HG03565 (cell line): Measurements from ENCODE around the gene SEMA4A.
A peak's percentile ranks its signal among the peaks of the same experiment; 100 is the strongest.
"Not testable (repeated sequence)": the region's sequence is repeated elsewhere in the genome, so short reads cannot be mapped to it uniquely, and the experiment has no call there.

Experiments used
- ATAC-seq: cut with Tn5 transposase; IDR thresholded peaks from one replicate; pipeline ENCODE4 v1.9.1; 2021; ENCODE audit warnings: mild to moderate bottlenecking, moderate library complexity; ENCODE audit not compliant: unreplicated experiment

Gene SEMA4A

DNA sequence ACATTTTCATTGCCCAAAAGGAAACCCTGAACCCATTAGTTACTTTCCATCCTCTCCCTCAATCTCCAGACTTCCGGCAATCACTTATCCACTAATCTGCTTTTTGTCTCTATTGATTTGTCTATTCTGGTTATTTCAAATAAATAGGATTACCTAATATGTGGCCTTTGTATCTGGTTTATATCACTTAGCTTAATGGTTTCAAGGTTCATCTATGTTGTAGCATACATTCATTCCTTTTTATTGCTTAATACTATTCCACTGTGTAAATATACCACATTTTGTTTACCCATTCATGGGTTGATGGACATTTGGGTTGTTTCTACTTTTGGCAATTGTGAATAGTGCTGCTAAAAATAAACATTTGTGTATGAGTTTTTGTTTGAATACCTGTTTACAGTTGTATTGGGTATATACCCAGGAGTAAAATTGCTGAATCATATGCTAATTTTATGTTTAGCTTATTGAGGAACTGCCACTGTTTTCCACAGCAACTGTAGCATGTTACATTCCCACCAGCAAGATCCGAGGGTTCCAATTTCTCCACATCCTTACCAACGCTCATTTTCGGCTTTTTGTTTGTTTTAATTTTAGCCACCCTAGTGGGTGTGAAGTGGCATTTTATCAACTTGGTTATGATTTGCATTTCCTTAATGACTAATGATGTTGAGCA is 38.0 kb downstream of the SEMA4A start:
- no peak for ATAC-seq

DNA sequence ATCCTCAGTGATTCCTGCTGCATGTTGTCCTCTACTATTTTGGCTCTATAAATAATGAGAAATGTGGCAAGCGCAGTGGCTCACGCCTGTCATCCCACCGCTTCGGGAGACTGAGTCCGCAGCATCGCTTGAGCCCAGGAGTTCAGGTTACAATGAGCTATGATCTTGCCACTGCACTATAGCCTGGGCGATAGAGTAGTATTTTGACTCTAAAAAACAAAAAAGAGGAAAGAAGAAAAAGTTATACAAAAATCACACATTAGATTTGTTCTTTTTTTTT is 39.8 kb downstream of the SEMA4A start:
- no peak for ATAC-seq

DNA sequence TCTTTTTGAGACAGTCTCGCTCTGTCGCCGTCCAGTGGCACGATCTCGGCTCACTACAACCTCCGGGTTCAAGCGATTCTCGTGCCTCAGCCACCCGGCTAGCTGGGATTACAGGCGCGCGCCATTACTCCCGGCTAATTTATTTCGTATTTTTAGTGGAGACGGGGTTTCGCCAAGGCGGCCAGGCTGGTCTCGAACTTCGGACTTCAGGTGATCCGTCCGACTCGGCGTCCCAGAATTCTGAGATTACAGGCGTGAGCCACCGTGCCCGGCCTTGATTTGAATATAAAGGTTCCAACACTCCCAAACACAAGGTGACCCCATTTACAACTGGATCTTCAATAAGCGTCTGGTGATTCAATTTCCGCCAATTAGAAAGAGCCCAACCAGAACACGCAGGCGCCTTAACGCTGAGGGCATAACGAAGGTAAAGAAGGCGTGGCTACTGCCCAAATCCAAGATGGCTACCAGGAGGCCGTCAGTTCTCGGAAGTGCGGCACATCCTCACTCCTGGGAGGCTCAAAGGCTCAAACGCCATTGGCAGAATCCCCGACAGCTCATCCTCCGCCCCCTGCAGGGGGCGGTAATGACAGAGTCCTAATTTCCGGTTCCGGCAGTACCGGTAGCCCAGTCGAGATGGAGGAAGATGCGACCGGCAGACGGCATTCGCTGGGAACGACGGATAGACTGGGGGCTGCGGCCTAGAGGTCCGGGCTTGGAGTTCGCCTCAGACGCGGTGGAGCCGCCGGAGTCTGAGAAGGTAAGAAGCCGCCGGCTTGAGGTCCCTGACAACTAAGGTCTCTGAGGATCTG is 40.3 kb downstream of the SEMA4A start, which contains the start of gene SLC25A44:
Gene SLC25A44 (plus strand): TSS at position 617 of the 812 bp plus-strand sequence. CDS start 5,744 bp downstream, outside the sequence.
- ATAC-seq: peak; percentile 95

DNA sequence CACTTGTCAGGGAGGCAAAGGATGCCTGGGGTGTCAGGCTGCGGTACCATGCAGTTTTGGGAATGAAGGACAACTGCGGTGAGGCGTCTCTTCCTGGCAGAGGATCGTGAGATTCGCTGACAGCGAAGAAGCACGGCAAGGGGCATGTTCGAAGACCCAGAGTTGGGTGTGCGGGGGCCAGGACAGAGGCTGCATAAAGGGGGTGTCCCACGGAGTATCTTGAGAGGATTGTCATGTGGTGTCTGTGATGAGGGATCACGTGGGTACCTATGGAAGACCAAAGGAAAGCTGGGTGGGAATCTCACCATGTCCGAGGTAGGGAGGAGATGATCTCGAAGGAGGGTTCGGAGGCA is 40.9 kb downstream of the SEMA4A start:
- ATAC-seq: no peak

DNA sequence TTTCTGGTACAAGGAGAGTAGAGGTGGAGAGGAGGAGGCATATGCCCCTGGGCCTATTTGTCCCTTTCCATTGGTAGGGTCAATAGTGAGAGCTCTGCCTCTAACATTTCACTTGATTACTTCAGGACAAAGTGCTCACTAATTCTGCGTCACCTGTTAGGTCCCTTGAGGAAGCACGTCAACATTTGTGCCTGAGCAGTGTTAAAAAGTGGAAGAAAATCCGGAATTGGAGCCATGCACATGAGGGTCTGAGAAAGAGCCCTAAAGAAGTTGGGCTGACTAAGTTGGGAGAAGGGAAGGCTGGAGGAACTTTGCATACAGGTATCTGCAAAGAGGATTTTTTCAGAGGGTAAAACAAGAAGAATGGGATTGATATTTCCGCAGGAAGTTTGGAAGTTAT is 42.5 kb downstream of the SEMA4A start:
- ATAC-seq: no peak

DNA sequence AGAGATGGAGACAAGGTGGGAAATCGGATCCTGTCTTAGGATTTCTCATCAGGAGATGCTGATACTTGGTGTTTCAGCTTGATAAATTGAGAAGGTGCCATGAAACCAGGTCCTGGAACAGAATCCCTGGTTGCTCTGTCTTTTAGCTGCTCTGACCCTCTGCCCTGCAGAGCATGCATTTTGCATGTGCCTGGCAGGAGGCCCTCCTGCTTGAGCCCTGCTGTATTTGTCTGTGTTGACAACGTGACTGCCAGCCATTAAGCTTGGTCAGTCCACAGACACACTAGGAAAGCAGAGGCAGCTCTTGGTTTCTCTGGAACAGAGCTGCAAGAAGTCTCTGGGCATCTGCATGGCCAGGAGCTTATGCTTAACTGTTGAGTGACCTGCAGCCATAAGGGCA is 43.1 kb downstream of the SEMA4A start:
- no peak for ATAC-seq

DNA sequence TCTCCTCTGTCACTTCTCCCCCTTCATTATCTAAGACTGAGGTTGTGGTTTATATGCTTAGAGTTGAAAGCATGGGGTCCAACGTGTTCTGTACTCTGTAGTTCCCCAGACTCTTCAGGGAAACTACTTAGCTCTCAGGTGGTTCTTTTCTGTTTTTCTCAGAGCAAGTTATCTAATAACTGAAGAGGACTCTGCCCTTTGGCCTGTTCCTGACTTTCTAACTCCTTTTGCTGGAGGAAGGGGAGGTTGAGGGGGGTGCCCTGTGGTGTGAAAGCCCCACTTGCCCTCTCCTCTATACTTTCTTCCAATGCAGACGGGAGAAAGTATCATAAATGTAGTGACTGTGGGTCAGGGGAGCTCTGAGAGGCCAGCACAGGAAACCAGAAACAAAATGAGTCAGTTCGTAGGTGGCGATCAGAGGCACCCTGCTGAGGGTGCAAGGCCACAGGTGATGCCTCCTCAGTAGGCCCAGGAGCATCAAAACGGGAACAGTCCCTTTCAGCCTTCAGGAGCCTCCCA is 45.5 kb downstream of the SEMA4A start:
- ATAC-seq: no peak

DNA sequence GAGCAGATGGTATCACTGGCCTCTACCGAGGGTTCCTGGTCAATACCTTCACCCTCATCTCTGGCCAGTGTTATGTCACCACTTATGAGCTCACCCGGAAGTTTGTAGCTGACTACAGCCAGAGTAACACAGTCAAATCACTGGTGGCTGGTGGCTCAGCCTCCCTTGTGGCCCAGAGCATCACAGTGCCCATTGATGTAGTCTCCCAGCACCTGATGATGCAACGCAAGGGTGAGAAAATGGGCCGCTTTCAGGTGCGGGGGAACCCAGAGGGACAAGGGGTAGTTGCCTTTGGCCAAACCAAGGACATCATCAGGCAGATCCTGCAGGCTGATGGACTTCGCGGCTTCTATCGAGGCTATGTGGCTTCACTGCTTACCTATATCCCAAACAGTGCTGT is 46.7 kb downstream of the SEMA4A start:
- no peak for ATAC-seq

DNA sequence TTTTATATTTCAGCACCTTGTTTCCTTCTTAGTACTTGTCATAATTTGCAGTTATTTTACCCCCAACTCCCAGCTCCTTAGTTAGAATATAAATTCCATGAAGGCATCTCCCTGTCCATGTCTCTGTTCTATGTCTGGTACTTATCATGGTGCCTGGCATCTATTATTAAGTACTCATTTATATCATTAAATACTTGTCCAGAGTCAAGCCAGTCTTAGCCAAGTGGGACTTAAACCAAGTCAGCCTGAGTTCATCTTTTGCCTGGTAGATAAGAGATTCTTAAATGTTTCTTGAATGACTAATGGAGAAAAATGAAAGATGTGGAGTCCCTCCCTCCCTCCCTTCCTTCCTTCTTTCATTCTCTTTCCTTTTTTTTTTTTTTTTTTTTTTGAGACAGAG is 49.9 kb downstream of the SEMA4A start:
- ATAC-seq: no peak

DNA sequence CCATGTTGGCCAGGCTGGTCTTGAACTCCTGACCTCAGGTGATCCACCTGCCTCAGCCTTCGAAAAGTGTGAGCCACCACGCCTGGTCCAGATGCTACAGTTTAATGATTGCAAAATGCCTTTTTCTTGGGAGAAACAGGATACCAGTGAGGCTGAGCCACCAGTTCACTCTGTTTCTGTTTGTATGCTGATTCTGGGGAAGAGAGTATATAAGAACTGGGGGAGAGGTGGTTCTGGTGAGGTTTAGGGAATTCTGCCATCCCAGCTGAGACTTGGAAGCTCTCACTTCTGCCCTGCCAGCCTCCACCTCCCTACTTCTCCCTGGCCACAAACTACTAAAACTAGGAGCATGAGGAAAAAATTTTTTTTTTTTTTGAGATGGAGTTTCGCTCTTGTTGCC is 51.3 kb downstream of the SEMA4A start:
- no peak for ATAC-seq

DNA sequence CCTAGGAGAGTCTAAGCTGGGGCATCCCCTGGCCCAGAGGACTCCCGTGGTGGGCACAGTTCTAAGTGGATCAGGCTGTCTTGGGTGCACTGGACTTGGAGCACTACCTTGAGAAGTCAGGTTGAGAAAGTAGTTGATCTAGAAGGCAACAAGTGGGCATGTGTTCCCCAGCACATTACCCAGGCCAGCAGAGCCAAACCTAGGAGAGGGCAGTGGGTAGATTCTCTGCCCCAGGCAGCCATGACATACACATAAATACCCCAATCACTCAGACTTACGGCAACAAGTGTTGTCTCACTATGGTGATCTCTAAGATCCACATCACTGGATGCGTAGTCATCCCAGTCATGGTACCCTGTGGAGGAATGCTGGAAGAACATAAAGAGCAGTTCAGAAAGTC is 57.9 kb downstream of the SEMA4A start:
- no peak for ATAC-seq

DNA sequence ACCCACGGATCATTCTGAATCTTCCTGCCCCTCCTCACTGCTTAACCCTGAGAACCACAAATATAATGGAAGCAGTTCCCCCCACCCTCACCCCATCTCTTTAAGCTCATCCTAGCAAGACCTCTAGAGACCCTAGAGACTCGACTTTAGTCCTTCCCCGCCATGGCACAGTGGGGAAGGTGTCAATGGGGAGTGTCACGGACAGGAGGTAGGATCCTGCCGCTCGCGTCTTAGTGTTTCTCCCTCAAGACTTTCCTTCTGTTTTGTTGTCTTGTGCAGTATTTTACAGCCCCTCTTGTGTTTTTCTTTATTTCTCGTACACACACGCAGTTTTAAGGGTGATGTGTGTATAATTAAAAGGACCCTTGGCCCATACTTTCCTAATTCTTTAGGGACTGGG is 58.7 kb downstream of the SEMA4A start:
- ATAC-seq: no peak

DNA sequence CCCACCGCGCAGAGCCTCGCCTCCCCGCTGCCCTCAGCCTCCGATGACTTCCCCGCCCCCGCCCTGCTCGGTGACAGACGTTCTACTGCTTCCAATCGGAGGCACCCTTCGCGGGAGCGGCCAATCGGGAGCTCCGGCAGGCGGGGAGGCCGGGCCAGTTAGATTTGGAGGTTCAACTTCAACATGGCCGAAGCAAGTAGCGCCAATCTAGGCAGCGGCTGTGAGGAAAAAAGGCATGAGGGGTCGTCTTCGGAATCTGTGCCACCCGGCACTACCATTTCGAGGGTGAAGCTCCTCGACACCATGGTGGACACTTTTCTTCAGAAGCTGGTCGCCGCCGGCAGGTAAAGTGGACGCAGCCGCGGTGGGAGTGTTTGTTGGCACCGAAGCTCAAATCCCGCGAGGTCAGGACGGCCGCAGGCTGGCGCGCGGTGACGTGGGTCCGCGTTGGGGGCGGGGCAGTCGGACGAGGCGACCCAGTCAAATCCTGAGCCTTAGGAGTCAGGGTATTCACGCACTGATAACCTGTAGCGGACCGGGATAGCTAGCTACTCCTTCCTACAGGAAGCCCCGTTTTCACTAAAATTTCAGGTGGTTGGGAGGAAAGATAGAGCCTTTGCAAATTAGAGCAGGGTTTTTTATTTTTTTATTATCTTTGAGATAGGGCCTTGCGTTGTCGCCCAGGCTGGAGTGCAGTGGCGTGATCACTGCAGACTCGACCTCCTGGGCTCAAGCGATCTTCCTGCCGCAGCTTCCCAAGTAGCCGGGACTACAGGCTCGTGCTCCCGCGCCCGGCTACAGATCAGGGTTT is 59.7 kb downstream of the SEMA4A start, which contains the start of gene PMF1:
Gene PMF1 (plus strand): TSS at position 175 of the 811 bp plus-strand sequence. CDS start 9 bp downstream, at position 184.
- peak; percentile 69 for ATAC-seq

DNA sequence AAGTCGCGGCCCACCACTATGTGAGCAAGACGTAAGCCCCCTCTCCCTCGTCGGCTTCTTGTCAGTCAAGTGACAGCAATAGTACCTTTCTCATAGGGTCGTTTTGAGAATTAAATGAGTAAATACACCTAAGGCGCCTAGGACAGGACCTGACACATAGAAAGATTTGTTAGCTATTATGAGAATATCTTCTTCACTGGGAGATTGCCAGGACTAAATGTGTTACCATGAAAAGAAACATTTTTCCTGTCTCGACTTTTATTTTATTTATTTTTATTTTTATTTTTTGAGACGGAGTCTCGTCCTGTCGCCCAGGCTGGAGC is 60.2 kb downstream of the SEMA4A start:
- no peak for ATAC-seq

DNA sequence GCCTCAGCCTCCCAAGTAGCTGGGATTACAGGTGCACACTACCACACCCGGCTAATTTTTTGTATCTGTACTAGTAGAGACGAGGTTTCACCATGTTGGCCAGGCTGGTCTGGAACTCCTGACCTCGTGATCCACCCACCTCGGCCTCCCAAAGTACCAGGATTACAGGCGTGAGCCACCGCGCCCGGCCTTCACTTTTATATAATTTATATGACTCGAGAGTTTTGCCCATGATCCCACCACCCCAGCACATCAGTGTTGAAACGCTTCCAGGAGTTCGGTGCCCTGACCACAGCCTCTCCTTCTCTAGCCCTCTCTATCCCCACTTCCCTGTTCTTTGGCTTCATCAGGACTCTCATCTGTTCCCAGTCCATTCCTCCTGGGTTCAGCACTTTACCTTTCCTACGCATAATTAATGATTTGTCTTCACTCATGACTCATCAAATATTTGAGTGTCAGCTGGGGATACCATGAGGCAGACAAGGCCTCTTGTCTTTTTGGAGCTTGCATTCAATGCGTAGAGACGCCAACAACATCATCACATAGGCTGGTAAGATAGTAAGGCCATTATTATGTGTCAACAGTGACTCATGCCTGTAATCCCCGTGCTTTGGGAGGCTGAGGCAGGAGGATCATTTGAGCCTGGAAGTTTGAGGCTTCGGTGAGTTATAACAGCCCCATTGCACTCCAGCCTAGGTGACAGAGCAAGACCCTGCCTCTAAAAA is 60.8 kb downstream of the SEMA4A start:
- ATAC-seq: no peak

DNA sequence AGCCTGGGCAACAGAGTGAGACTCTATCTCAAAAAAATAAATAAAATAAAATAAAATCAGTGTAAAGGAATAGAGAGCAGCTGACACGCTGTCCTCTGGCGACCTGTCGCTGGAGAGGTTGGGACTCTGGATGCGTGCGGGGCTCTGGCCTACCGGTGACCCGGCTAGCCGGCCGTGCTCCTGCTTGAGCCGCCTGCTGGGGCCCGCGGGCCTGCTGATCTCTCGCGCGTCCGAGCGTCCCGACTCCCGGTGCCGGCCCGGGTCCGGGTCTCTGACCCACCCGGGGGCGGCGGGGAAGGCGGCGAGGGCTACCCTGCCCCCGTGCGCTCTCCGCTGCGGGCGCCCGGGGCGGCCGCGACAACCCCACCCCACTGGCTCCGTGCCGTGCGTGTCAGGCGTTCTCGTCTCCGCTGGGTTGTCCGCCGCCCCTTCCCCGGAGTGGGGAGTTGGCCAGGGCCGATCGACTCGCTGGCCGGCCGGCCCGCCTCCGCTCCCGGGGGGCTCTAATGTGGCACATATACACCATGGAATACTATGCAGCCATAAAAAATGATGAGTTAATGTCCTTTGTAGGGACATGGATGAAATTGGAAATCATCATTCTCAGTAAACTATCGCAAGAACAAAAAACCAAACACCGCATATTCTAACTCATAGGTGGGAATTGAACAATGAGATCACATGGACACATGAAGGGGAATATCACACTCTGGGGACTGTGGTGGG is 63.1 kb downstream of the SEMA4A start:
- ATAC-seq: not testable (repeated sequence)

DNA sequence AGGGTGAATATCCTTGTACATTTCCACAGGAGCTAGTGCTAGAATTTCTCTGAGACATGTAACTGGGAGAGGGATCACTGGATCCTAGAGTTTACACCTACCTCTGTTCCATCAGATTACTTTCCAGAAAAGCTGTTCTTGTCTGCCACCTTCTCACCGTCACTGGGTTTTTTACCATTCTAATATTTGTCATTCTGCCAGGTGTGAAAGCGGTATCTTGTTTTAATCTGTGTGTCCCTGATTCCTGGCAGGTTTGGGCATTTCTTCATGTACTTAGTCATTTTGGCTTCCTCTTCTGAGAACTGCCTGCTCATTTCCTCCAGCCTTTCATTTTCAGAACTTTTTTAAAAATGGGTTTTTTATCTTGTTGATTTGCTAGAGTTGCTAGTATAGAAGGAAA is 64.5 kb downstream of the SEMA4A start:
- no peak for ATAC-seq

DNA sequence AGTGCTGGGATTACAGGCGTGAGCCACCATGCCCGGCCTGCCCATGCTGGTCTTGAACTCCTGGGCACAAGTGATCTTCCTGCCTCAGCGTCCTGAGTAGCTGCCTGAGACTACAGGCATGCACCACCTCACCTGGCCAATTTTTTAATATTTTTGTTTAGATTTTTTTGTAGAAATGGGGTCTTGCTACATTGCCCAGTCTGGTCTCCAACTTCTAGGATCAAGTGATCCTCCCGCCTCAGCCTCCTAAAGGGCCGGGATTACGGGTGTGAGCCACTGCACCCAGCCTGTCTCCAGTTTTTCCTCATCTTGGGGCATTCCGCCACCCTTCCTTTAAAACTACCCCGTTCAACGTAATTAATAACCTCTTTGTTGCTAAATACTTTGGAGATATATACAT is 66.8 kb downstream of the SEMA4A start:
- ATAC-seq: no peak

DNA sequence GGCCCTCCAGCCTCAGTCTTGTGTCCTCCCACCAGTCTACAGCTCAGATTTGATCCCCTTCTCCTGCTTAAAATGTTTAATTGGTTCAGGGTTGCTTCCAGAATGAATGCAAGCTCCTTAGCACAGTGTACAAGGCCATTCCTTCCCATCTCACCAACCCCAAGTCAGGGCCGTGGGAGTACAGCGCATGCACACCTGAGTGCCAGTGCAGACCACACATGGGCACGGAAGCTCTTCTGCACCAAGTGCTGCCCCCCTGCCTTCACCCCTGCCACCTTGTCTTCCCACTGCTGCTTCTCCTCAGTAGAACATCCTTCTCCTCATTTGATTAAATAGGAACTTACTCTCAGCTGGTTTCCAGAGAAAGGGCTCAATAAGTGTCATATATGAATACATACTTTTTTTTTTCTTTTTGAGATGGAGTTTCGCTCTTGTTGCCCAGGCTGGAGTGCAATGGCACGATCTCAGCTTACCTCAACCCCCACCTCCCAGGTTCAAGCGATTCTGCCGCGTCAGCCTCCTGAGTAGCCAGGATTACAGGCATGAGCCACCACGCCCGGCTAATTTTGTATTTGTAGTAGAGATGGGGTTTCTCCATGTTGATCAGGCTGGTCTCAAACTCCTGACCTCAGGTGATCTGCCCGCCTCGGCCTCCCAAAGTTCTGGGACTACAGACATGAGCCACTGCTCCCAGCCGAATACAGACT is 68.8 kb downstream of the SEMA4A start:
- no peak for ATAC-seq

DNA sequence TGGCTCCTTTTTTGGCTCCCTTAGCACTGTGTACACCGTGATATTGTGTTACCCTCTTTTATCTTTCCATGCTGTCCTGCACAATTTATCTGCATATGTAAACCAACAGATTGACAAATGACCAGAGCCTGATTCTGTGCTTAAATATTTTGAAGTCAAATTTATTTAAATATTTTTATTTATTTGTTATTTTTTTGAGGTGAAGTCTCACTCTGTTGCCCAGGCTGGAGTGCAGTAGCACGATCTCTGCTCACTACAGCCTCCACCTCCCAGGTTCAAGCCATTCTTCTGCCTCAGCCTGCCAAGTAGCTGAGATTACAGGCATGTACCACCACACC is 72.3 kb downstream of the SEMA4A start:
- ATAC-seq: no peak
